Measurements from ENCODE around the gene MGAT3. TPM values are rescaled to one million over a fixed set of nuclear protein-coding genes. Genes with fewer than 3 reads are reported as not detected.

MGAT3 gene
- total and polyA plus RNA-seq, 9 of the 15 experiments (the other 6 are each of a cell fraction or from before 2014, with no cell fraction given), result 0.10 to 11.5 (median 4.6) TPM

DNA sequence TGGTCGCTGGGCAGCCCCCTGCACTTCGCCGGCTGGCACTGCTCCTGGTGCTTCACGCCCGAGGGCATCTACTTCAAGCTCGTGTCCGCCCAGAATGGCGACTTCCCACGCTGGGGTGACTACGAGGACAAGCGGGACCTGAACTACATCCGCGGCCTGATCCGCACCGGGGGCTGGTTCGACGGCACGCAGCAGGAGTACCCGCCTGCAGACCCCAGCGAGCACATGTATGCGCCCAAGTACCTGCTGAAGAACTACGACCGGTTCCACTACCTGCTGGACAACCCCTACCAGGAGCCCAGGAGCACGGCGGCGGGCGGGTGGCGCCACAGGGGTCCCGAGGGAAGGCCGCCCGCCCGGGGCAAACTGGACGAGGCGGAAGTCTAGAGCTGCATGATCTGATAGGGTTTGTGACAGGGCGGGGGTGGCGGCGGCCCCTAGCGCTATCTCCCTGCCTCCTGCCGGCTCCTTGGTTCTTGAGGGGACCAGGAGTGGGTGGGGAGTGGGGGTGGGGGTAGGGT, 31.8 kb downstream of the MGAT3 start (continued):
- TF ChIP-seq, protein P1, sequence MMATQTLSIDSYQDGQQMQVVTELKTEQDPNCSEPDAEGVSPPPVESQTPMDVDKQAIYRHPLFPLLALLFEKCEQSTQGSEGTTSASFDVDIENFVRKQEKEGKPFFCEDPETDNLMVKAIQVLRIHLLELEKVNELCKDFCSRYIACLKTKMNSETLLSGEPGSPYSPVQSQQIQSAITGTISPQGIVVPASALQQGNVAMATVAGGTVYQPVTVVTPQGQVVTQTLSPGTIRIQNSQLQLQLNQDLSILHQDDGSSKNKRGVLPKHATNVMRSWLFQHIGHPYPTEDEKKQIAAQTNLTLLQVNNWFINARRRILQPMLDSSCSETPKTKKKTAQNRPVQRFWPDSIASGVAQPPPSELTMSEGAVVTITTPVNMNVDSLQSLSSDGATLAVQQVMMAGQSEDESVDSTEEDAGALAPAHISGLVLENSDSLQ (IDR thresholded peaks at IDR 0.05), result 0 out of 2 replicates have a peak, but pooled peaks have one; percentile 9
- peak; percentile 1; the same call in 1 of the 2 replicates for TF ChIP-seq SPI1 (IDR thresholded peaks at IDR 0.05; ENCODE audit: borderline replicate concordance, low read depth, low read length)
- no peak for TF ChIP-seq PHTF2 (CRISPR knock-in tag; IDR thresholded peaks at IDR 0.05)
- peak; percentile 86 for TF ChIP-seq EGR1 (conservative IDR thresholded peaks at IDR 0.05)
- no peak for TF ChIP-seq NR1H2 (CRISPR knock-in tag; IDR thresholded peaks at IDR 0.05)
- peak; percentile 35 for TF ChIP-seq CXXC5 (CRISPR knock-in tag; IDR thresholded peaks at IDR 0.05)
- TF ChIP-seq, protein P2, sequence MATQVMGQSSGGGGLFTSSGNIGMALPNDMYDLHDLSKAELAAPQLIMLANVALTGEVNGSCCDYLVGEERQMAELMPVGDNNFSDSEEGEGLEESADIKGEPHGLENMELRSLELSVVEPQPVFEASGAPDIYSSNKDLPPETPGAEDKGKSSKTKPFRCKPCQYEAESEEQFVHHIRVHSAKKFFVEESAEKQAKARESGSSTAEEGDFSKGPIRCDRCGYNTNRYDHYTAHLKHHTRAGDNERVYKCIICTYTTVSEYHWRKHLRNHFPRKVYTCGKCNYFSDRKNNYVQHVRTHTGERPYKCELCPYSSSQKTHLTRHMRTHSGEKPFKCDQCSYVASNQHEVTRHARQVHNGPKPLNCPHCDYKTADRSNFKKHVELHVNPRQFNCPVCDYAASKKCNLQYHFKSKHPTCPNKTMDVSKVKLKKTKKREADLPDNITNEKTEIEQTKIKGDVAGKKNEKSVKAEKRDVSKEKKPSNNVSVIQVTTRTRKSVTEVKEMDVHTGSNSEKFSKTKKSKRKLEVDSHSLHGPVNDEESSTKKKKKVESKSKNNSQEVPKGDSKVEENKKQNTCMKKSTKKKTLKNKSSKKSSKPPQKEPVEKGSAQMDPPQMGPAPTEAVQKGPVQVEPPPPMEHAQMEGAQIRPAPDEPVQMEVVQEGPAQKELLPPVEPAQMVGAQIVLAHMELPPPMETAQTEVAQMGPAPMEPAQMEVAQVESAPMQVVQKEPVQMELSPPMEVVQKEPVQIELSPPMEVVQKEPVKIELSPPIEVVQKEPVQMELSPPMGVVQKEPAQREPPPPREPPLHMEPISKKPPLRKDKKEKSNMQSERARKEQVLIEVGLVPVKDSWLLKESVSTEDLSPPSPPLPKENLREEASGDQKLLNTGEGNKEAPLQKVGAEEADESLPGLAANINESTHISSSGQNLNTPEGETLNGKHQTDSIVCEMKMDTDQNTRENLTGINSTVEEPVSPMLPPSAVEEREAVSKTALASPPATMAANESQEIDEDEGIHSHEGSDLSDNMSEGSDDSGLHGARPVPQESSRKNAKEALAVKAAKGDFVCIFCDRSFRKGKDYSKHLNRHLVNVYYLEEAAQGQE (IDR thresholded peaks at IDR 0.05; ENCODE audit: borderline replicate concordance), result peak; percentile 43
- TF ChIP-seq, protein P2 (CRISPR knock-in tag; IDR thresholded peaks at IDR 0.05; ENCODE audit: low read depth), result no peak
- TF ChIP-seq FOXA3 (CRISPR knock-in tag; conservative IDR thresholded peaks at IDR 0.05 in 1 of 2, IDR thresholded peaks at IDR 0.05 in 1 of 2), result no peak
- 0 out of 2 replicates have a peak, but pooled peaks have one; percentile 22 for TF ChIP-seq GATAD2B (IDR thresholded peaks at IDR 0.05; ENCODE audit: borderline replicate concordance)
- 0 out of 2 replicates have a peak, but pooled peaks have one; percentile 43 for TF ChIP-seq RNF2 (IDR thresholded peaks at IDR 0.05)
- TF ChIP-seq, protein P3, sequence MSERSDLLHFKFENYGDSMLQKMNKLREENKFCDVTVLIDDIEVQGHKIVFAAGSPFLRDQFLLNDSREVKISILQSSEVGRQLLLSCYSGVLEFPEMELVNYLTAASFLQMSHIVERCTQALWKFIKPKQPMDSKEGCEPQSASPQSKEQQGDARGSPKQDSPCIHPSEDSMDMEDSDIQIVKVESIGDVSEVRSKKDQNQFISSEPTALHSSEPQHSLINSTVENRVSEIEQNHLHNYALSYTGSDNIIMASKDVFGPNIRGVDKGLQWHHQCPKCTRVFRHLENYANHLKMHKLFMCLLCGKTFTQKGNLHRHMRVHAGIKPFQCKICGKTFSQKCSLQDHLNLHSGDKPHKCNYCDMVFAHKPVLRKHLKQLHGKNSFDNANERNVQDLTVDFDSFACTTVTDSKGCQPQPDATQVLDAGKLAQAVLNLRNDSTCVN (CRISPR knock-in tag; IDR thresholded peaks at IDR 0.05), result no peak
